Activated T-cell treated with anti-CD3 and anti-CD28 coated beads for 1 hour (primary cell): ENCODE measurements around the gene SH2D7.

Experiments
- DNase-seq: peaks from one replicate; pipeline ENCODE4 v3.0.0-alpha.2; 2020; ENCODE audit warnings: low read depth

Gene SH2D7

GRCh38 chr15:78061963-78062427 lies 30.4 kb upstream of the SH2D7 start:
- DNase-seq: no peak

DNA sequence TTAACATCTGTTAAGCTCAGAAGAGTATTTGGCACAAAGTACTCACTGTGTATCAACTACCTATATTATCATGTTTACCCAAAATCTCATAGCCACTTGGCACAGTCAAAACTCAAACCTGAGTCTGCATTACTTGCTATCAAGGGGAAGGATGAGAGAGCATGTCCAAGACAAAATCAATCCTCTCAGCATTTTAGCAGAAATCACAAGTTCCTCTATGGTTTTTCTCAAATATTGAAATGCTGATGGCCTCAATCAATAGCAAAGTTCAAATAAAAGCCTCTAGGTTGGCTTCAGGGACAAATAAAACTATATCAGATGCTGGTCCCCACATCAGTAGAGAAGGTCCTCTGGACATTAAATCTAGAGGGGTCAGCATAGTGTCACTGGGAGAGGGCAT lies 29.1 kb upstream of the SH2D7 start:
- DNase-seq: no peak

DNA sequence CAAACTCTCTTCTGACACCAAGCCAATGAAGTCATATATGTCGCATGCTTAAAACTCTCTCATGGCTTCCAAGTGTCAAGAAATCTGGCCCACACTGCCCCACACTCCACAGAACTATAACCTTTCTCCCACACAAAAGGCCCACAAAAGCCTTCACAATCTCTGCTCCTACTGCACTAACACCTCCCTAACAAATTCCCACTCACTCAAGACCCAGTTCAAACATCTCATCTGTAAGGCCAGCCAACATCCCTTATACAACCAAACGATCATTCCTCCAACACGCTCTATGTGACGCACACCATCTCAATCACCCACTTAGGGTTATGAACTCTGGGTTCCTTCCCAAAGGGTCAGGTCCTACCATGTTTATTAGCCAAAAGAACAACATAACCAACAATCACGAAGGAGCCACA lies 28.4 kb upstream of the SH2D7 start:
- no peak for DNase-seq

DNA sequence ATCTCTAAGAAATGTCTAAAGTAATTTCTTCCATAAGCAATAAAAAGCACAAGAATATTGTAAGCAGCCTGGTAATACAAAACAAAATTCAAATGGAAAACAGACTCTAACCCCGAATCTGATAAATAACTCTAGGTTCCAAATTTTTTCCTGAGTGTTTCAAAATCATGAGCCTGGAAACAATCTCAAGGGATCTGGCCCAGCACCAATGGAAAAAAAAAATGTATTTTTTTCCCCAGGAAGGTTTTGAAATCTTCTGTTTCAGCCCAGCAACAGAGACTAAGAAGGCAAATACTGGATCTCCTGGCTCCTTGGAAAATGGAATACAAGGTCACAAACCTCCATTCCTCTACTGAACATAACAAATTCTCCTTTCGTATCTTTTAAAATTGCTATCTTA lies 27.8 kb upstream of the SH2D7 start:
- no peak for DNase-seq

GRCh38 chr15:78065284-78065872 lies 27.0 kb upstream of the SH2D7 start:
- DNase-seq: no peak

GRCh38 chr15:78065973-78066946 lies 26.1 kb upstream of the SH2D7 start:
- DNase-seq: no peak

DNA sequence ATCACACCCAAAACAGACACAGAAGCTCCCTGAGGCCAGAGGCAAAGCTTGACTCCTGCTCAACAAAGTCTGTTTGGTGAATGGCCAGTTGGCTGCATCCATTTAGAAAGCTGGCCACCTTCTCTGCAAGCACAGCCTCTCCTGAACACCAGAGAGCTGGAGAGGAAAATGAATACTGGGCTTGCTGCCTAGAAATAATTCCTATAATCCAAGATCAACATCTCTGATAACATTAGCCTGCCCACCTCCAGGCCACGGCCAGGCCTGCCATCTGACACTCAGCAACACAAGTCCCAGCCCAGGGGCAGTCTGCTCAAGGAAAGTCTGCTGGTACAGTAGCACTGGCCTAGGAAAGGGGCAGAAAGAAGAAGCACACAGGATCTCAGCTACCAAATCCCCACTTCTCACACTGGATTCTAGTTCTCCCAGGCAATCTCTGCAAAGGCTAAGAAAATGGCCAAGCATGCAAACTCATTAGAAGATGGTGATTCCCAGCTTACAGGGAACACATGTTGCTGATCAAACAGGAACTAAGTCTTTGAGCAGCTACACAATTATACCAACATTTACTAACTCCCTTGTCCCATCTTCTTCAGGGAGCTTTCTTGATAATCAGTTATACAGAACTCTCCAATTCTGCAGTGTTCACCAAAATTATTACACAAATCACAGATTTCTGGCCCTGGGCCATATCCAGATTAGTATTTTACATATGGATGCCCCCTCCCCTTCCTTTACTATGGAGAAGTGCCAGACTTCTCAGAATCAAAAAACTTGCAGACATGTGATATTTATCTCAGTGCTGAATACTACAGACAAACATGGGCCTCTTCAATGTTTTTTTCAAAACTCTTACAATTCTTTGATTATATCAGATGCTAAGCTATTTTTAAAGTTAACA lies 24.8 kb upstream of the SH2D7 start:
- no peak for DNase-seq

DNA sequence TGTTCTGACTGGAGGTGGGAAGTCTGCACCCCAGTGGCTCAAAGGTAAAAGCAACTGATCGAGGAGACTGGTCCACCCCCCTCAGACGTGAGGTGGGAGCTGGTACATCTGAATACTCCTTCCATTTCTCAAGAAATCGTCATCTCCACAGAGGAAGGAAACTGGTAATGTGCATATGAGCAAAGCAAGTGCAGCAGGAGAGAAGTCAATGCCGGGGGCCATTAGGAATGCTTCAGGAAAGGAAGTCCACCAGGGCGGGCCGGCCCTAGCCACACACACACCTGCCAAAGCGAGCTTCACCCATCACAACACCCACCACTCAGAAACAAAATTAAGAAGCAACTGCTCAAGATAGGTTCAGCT lies 23.3 kb upstream of the SH2D7 start:
- no peak for DNase-seq

- DNase-seq: no peak
These were observed 22.8 kb upstream of the SH2D7 start for GRCh38 chr15:78069462-78070029.

- DNase-seq: peak; percentile 35
These were observed 22.2 kb upstream of the SH2D7 start for GRCh38 chr15:78070049-78070700.

GRCh38 chr15:78071383-78071782 lies 21.0 kb upstream of the SH2D7 start:
- DNase-seq: no peak

DNA sequence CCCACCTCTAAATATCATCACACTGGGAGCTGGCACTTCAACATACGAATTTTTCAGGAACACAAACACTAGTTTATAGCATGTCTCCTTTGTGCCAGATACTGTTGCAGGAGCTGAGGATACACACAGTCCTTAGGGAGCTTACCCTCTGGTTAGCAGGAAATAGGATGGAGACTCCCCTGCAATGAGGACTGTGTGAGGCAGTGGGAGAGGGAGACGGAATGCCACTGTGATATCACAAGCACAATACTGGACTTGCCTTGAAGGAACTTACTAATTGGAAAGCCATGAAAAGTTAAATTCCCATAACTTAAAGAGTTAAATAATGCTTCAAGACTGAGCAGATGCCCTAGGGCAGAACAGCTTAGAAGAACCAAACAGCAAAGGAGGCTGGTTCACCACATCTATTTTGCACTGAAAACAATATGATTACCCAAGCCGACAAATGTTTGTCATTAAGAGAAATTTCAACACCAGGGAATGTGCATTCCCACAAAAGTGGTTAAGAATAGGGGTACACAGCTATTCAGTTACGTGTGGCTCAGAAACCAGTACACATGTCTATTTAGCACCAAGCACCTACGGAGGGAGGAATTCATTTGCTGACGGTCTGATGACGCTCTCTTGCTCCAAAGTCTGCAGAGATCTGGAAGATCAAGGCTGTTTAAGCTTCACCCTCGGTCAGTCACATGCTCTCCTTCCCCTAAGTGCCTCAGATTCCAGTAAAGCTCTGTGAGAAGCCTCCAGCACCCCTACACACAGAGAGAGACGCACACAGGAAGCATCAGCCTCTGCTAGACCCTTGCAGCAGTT lies 20.1 kb upstream of the SH2D7 start:
- no peak for DNase-seq

DNA sequence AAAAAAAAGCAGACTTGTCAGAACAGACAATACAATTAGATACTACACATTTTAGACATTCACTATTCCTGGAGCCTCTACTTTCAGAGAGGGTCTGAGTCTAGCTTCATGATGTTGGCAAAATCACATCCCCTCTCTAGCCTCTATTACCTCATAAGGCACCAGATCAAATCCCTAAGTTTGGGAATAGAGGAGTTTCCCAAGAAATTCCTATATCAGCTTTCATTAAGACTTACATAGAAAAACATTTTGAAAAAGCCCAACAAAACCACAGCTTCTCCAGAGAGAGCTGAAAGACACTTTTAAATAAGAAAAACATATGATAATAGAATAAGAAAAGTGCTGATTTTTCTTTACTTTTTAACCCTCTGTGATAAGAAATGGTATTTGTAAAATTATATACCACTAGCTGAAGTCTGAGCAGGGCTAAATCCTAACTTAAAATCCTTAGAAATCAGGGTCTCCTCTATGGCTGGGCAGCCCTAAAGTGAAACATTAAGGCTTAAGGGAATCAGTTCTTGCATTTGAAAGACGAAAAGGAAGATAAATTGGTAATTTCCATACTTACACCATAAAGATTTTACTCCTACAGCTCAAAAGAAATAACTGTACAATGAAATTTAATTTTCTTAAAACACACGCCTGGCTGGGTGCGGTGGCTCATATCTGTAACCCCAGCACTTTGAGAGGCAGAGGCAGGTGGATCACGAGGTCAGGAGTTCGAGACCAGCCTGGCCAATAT lies 19.1 kb upstream of the SH2D7 start:
- no peak for DNase-seq

DNA sequence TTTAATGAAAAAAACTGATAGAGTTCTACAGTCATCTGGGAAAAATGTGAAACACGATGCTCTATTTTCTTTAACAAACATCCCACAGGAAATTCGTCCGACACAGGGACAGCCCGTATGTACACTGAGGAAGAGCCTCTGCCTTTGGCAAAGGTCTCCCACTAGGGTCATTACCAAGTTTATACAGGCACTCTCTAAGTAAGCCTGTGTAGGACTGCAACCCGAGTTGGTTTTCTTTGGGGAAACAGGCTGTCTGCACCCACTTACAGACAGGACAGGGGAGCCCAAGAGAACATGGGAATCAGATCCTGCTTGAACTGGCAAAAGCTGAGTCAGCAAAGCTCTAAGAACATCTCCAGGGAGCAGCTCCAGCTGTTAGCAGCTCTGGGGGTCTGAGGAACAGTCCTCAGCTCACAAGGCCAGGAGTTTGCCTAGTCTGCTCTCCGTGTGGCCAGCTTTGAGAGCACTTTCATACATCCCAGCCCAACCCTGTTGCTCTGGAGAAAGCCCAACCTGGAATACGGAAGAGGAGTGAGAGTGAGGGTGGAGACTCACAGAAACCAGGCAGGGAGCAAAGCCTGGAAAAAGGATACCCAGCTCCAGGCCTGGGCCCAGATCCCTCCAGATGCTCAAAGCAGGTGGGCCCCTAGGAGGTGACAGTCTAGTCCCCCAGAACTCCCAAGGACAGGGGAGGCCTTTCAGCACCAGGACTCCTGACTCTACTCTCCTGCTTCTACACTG lies 16.7 kb upstream of the SH2D7 start:
- no peak for DNase-seq

DNA sequence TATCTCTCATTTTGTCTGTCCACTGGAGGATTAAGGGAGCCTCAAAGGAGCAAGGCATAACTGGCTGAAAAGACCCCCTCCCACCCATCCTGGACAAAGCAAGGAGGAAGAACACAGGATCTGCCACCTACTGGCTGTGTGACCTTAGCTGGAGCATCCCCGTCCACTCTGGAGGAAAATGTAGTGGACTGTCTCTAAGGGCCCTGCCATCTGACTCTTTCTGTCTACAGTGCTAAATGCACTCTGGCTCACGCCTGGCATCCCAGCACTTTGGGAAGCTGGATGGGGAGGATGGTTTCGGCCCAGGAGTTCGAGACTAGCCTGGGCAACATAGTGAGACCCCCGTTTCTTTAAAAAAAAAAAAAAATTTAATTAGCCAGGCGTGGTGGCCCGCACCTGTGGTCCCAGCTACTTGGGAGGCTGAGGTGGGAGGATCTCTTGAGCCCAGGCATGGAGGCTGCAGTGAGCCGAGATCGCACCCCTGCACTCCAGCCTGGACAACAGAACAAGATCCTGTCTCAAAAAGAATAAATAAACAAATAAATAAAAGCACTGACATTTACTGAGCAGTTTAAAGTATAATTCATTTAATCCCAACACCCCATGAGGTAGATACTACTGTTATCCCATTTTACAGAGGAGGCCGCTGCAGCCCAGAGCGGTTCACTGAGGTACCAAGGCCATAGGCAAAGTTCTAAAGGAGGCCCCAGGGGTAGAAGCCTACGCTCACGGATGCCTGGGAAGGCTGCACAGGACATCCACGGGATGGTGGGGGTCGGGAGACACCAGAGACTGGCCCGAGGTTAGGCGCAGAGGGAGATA lies 15.9 kb upstream of the SH2D7 start:
- no peak for DNase-seq

- peak; percentile 64 for DNase-seq
These were observed 15.1 kb upstream of the SH2D7 start, which contains the start of gene TBC1D2B for GRCh38 chr15:78077053-78077870. Gene TBC1D2B (minus strand): TSS chr15:78077711. CDS start chr15:78077652, 59 bp downstream.

GRCh38 chr15:78077871-78078210 lies 14.5 kb upstream of the SH2D7 start:
- DNase-seq: no peak
